Left cardiac atrium (tissue), 4 donors: ENCODE data around the gene UBASH3A. TPM values are rescaled to one million over a fixed set of nuclear protein-coding genes. Genes with fewer than 3 reads are reported as not detected.

Experiments
- ATAC-seq, 2 donors: fragments of 200-7000 bp; cut with Tn5 transposase; one replicate each; pipeline ENCODE4 v1.9.1; 2020; ENCODE audit warnings: mild to moderate bottlenecking in 2 of 2, moderate library complexity in 2 of 2
- DNase-seq: peaks from one replicate; pipeline ENCODE4 v3.0.0-alpha.2; 2020
- intact Hi-C, 2 donors: fragments of 100-400 bp; cut with DNase I; formaldehyde crosslinking; loops; one replicate each; pipeline versions ENCODE4 v1.14.1 to v1.15.1; 2022 to 2023
- total RNA-seq, 2 donors: library from RNA; stranded (reverse); fragmentation: NEBNext Ultra II Directional; extraction: Animal tissue kit (Norgen Biotek cat#: 25700); gene quantifications; one replicate each; pipeline ENCODE4 v1.2.1, GENCODE V29; 2021
- donor health status: DM: no; HTN: yes; CAD: no.
- donor health status: DM: no; HTN: yes; CAD: no; lungs with severe emphysema.
- donor health status: DM: yes; HTN: yes; CAD: no.
- donor health status: Dilated cardiomyopathy.

Gene UBASH3A
- total RNA-seq, 2 donors from 2014 or later: 0.44 to 0.47 TPM

DNA sequence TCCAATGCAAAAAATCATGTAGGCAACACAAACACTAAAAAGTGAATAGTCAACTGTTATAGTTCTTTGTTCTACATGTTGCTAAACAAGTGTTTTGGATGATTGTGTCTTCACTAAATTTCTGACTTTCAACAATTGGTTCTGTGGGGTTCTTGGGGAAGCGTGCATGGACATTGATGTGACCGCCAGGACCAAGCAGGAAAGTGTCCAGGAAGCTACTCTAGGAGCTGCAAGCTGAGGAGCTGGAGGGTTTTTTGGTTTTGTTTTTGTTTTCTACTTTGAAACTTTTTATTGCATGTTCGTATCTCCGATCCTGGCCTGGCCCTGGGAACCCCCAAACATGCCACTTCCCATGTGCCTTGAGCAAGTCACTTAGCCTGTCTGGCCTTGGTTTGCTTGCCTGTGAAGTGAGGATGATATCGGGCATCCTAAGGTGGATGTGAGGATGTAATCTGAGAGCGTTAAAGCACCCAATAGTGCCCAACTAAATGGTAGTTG, 15.8 kb upstream of the UBASH3A start:
- intact Hi-C loops: no loop called here
- no peak for DNase-seq
- ATAC-seq: no peak

GRCh38 chr21:42388740-42389448, 14.8 kb upstream of the UBASH3A start:
- intact Hi-C loops: no loop called here
- no peak for ATAC-seq
- no peak for DNase-seq

DNA sequence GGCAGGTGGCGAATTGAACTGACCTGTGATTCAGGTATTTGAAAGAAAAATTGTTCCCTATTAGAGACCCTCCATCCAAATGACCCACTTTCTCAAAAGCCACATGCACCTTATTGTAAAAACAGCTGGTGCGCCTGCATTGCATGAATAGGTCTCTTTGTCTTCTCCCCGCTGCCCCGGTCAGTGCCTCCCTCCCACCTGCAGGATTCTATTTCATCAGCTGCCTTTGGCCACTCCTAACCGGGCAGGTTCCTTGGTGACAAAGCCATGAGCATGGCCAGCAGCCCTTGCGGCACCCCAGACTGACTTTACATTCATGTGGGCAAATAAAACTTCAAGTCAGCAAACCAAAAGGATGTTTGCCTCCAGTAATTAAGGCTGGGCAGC, 14.3 kb upstream of the UBASH3A start:
- ATAC-seq (no peak), DNase-seq (no peak)
- intact Hi-C loops: no loop called here

DNA sequence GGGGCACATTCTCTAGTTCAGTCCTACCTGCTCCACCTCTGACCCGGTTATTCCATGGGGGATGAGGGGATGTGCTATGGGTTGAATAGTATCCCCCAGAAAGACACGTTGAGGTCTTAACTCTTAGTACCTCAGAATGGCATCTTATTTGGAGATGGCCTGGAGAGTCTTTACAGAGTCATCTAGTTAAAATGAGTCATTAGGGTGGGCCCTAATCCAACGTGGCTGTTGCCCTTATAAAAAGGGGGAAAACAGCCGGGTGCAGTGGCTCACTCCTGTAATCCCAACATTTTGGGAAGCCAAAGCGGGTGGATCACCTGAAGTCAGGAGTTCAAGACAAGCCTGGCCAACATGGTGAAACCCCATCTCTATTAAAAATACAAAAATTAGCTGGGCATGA, 13.5 kb upstream of the UBASH3A start:
- no peak for ATAC-seq
- intact Hi-C loops: no loop called here
- no peak for DNase-seq

DNA sequence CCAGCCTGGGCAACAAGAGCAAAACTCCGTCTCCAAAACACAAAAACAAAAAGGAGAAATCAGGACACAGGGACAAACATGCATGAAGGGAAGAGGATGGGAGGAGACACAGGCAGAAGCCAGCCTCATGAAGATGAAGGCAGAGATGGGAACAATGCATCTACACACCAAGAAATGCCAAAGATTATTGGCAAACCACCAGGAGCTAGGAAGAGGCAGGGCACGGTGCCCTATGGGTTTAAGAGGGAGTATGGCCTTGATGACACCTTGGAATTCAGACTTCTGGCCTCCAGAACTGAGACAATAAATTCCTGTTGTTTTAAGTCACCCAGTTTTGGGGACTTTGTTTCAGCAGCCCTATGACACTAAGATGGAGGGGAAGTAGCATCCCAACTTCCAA, 13.0 kb upstream of the UBASH3A start:
- DNase-seq: no peak
- intact Hi-C loops: no loop called here
- ATAC-seq: no peak

DNA sequence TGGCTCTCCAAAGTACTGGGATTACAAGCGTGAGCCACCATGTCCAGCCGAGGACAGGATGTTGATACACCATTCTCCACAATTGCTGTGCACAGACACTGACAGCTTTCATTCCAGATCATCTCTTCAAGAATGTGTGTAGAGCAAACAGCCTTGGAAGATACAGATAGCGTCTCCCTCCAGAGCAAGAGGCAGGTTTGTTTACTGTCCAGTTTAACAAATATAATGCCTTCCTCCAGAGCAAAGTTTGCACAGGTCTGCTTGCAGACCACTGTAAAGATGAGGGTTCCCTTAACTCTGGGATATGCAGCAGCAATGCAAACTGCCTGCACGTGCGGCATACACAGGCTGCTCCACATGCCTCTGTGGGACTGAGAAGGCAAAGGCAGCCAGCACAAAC, 12.4 kb upstream of the UBASH3A start:
- DNase-seq: no peak
- intact Hi-C loops: no loop called here
- ATAC-seq: no peak

DNA sequence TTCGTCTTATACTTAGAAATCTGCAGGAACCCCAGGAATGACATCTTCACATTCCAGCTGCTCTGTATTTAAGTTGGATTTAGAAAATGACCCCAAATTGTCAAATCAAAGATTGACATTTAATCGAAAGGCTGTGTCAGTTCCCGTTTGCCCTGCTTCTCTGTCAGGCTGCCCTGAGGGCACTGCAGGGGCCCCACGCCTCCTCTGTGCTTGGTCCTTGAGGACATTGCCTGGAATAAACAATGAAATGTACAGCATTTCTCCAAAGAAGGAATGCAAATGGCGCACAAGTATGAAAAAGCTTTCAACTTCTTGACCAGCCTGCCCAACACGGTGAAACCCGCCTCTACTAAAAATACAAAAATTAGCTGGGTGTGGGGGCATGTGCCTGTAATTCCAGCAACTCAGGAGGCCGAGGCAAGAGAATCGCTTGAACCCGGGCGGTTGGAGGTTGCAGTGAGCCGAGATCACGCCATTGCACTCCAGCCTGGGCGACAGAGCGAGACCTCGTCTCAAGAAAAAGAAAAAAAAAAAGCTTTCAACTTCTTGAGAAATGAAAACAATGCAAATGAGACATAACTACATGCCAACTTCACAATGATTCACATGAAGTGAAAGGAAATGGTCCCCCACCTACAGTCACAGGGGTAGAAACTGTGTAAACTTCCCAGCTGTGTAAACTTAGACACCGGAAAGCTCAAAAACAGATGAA, 10.8 kb upstream of the UBASH3A start:
- DNase-seq (no peak), ATAC-seq (no peak)
- intact Hi-C loops: no loop called here

- intact Hi-C loops: no loop called here
These were observed 10.2 kb upstream of the UBASH3A start for GRCh38 chr21:42393443-42393950.

GRCh38 chr21:42395302-42395701, 8.4 kb upstream of the UBASH3A start:
- DNase-seq: no peak
- no peak for ATAC-seq
- intact Hi-C loops: no loop called here

More at GRCh38 chr21:42393443-42393950, 10.2 kb upstream of the UBASH3A start:
- DNase-seq (no peak), ATAC-seq (no peak)

- no peak for DNase-seq
- ATAC-seq: peak in 1 of 2 donors; percentile 34
- intact Hi-C loops: no loop called here
These were observed 7.6 kb upstream of the UBASH3A start, which contains the start of gene TMPRSS3 for GRCh38 chr21:42395905-42396651. Gene TMPRSS3, minus strand, starts transcription at chr21:42396052. Its CDS starts 635 bp downstream, at chr21:42395417.

DNA sequence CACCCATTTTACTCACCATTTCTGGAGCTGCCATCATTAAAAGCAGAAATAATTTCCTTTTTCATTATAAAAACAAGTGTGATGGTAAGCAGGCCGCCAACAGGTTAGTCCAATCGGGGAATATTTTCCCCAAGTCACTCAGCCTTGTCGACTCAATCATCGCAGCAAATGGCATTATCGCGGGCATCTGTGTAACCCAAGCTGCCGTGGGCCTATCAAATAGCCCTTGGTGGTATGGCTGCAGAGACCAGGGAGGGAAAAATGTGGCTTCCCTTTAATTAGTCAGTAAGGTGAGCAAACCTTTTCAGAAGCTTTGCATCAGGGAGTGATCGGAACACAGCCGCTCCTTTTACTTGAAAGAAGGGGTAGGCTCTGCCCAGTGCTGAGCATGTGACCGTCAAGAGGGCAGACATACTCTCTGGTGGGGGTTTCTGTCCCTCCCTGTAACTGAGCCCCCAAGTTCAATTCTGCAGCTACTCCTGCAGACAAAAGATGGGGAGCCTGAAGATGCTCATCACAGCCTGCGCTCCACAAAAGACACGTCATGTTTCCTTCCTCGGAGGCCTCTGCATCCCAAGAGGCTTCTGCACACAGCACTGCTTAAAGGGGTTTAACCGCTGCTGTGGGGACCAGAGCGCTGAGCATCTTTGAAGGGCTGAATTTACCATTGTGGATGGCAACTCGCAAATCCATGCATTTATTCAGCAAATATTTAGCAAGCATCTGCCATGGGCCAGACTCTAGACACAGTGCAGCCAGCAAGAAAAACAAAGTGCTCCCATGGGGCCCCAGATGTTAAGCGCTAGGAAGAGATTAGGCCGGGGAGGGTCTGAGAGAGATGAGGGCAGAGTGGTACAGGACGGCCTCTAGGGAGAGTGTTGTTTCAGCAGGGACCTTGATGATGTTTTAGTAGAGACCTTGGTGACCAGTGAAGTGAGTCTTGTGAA, 6.6 kb upstream of the UBASH3A start:
- ATAC-seq: no peak
- intact Hi-C loops: no loop called here
- DNase-seq: no peak

- ATAC-seq: no peak
- no peak for DNase-seq
- intact Hi-C loops: no loop called here
These were observed 5.8 kb upstream of the UBASH3A start for GRCh38 chr21:42397746-42398394.

GRCh38 chr21:42398436-42399028, 5.2 kb upstream of the UBASH3A start:
- no peak for DNase-seq
- intact Hi-C loops: no loop called here

GRCh38 chr21:42400525-42400924, 3.2 kb upstream of the UBASH3A start:
- intact Hi-C loops: no loop called here
- no peak for ATAC-seq
- no peak for DNase-seq

More at GRCh38 chr21:42398436-42399028, 5.2 kb upstream of the UBASH3A start:
- ATAC-seq: no peak

DNA sequence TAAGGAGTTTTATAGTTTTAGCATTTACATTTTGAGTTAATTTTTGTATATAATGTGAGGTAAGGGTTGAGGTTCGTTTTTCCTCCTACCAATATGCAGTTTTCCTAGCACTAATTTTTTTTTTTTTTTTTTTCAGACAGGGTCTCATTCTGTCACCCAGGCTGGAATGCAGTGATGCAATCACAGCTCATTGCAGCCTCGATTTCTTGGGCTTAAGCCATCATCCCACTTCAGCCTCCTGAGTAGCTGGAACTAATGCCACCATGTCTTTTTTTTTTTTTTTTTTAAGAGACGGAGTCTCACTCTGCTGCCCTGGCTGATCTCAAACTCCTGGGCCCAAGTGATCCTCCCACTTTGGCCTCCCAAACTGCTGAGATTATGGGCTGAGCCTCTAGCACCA, 2.5 kb upstream of the UBASH3A start:
- intact Hi-C loops: no loop called here
- ATAC-seq: no peak
- no peak for DNase-seq

- DNase-seq (no peak), ATAC-seq (no peak)
- intact Hi-C loops: no loop called here
These were observed 1.9 kb upstream of the UBASH3A start for GRCh38 chr21:42401820-42402251.

GRCh38 chr21:42404539-42404938, 837 bp downstream of the UBASH3A start:
- no peak for DNase-seq
- intact Hi-C loops: no loop called here
- no peak for ATAC-seq
